ENCODE data around the gene LTF. TPM values are rescaled to one million over a fixed set of nuclear protein-coding genes. Genes with fewer than 3 reads are reported as not detected.

LTF gene
- total and polyA plus RNA-seq, 10 of the 15 experiments (the other 5 are each of a cell fraction or from before 2014, with no cell fraction given) = 0.03 to 0.31 TPM; not detected in 8

DNA sequence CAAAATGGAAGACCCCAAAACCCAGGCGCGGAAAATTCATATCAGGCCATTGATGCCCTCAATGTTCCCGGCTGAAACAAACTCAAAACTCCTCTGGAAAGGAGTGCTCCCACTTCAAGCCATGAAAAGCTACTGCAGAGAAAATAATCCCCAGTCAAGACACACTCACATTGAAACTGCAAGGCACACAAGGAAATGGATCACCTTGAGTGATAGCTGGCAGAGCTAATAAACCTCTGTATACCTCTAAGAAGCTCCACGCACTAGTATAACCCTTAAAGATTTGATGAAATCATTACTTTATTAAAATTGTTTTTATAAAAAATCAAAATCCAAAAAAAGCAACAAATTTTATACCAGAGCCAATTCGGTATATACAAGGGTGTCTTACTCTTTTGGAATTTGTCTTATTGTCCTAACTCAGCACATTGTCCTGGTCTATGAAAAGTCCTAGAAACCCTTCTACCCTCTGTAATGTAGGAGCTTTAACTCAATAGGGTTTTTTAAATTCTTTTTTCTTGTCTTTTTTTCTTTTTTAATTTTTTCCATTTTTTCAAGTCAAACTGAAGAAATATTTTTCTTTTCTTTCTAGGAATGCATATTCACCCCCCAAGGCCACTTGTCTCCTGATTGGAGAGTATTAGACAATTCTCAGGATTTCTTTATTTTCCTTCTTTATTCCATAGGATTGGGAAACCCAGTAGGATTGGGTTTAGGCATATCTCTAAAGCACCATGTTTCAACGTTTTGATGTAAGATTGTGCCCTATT is 66.3 kb downstream of the LTF start (continued):
- TF ChIP-seq, protein P1, sequence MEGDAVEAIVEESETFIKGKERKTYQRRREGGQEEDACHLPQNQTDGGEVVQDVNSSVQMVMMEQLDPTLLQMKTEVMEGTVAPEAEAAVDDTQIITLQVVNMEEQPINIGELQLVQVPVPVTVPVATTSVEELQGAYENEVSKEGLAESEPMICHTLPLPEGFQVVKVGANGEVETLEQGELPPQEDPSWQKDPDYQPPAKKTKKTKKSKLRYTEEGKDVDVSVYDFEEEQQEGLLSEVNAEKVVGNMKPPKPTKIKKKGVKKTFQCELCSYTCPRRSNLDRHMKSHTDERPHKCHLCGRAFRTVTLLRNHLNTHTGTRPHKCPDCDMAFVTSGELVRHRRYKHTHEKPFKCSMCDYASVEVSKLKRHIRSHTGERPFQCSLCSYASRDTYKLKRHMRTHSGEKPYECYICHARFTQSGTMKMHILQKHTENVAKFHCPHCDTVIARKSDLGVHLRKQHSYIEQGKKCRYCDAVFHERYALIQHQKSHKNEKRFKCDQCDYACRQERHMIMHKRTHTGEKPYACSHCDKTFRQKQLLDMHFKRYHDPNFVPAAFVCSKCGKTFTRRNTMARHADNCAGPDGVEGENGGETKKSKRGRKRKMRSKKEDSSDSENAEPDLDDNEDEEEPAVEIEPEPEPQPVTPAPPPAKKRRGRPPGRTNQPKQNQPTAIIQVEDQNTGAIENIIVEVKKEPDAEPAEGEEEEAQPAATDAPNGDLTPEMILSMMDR (IDR thresholded peaks at IDR 0.05 in 2 of 3, conservative IDR thresholded peaks at IDR 0.05 in 1 of 3; ENCODE audit: control insufficient read depth in 2 of 3, extremely low read depth in 1 of 3, insufficient read depth in 1 of 3, low read depth in 3 of 3, low read length in 3 of 3) = no peak
- TF ChIP-seq CBFB (IDR thresholded peaks at IDR 0.05; ENCODE audit: low read depth) (no peak), TARDBP (IDR thresholded peaks at IDR 0.05; ENCODE audit: borderline replicate concordance) (no peak)

DNA sequence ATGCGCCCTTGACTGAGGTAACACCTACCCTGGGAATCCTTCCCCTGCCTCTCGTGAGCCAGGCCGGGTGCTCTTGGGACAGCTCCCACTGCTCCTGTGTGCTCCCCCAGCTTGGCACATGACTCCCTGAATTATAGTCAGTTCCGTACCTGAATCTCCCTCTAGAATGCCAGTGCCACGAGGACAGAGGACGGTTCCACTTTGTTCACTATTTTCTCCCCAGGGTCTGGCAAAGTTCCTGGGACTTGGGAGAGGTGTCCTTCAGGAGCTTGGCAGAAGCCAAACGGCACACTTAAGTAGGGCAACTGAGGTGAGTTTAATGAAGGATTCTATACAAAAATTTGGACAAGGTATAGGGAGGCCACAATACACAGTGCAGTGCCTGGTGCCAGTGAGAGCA is 67.6 kb downstream of the LTF start:
- no peak overlapping the region for H2AFZ ChIP-seq (ENCODE audit: control insufficient read depth, low read depth, low read length)
- no peaks in the 10 kb centered on the region for H3K79me2 ChIP-seq (ENCODE audit: control insufficient read depth, insufficient read depth, low read length)
- no peaks in the 10 kb centered on the region for H4K20me1 ChIP-seq (ENCODE audit: control insufficient read depth, insufficient read depth)
- H3K4me1 ChIP-seq (ENCODE audit: control insufficient read depth, insufficient read depth, low read length) = peaks cover 20% of the 10 kb centered on the region
- no TSS peak for BruUV-seq (replicated peaks)
- H3K27ac ChIP-seq (ENCODE audit: control insufficient read depth, insufficient read depth) = no peak overlapping the region
- no peak for DNase-seq (ENCODE audit: low read depth, low spot score)
- H3K9me3 ChIP-seq (replicated peaks; ENCODE audit: control insufficient read depth, insufficient read depth, low read length) = no peaks in the 10 kb centered on the region; the same call in 1 of the 3 replicates
- WGBS (ENCODE audit: insufficient coverage, insufficient replicate concordance, low lambda C conversion rate, missing lambda C conversion rate) = 87% methylated on average over 7 of the region's 7 CpGs
- FAIRE-seq = no peak
- RAD21 ChIA-PET (ENCODE audit: unreplicated experiment) = no interaction called here
- H3K9ac ChIP-seq (ENCODE audit: control insufficient read depth, insufficient read depth, low read length) = no peak overlapping the region
- no peak overlapping the region for H3K4me2 ChIP-seq (ENCODE audit: control insufficient read depth, insufficient read depth)
- in situ Hi-C loops (cut with MboI) (no loop called here), intact Hi-C loops (cut with micrococcal nuclease; ENCODE audit: unreplicated experiment) (no loop called here)
- H3K27me3 ChIP-seq (replicated peaks in 1 of 2; ENCODE audit: control insufficient read depth in 2 of 2, insufficient read depth in 2 of 2, low read length in 1 of 2) = no peaks in the 10 kb centered on the region; a peak in 1 of 4 replicates
- CTCF ChIA-PET = interaction anchor here (1.6 kb wide), 1 partner anchor 28 kb away, joined by 3 read pairs; no protein-coding TSS in a partner anchor
- no peak overlapping the region for H3K4me3 ChIP-seq
- no peak for ATAC-seq
- POLR2A ChIA-PET = no interaction called here
- SMC1A ChIA-PET (ENCODE audit: uncharacterized antibody, unreplicated experiment) = interaction anchor here (1.1 to 1.5 kb wide), 2 partner anchors 18 to 27 kb away, joined by 3 read pairs; no protein-coding TSS in a partner anchor
- no peaks in the 10 kb centered on the region for H3K36me3 ChIP-seq (ENCODE audit: control insufficient read depth in 2 of 2, insufficient read depth in 2 of 2, low read length in 1 of 2)
- TF ChIP-seq RAD51 (IDR thresholded peaks at IDR 0.05) (no peak), ESRRA (IDR thresholded peaks at IDR 0.05; ENCODE audit: low read length) (no peak), YY1 (IDR thresholded peaks at IDR 0.05; ENCODE audit: low read depth, low read length) (no peak), WRNIP1 (IDR thresholded peaks at IDR 0.05; ENCODE audit: borderline replicate concordance, low read depth, low read length) (no peak), ZNF207 (IDR thresholded peaks at IDR 0.05; ENCODE audit: borderline replicate concordance) (no peak), MXI1 (IDR thresholded peaks at IDR 0.05; ENCODE audit: low read depth, low read length) (no peak), BRCA1 (IDR thresholded peaks at IDR 0.05; ENCODE audit: low read depth, low read length) (no peak), ATF7 (IDR thresholded peaks at IDR 0.05; ENCODE audit: low read depth) (no peak), ZNF24 (IDR thresholded peaks at IDR 0.05) (no peak), SMARCA5 (IDR thresholded peaks at IDR 0.05) (no peak), PAX5 (IDR thresholded peaks at IDR 0.05; ENCODE audit: borderline replicate concordance, low read depth, low read length) (no peak), RELA (IDR thresholded peaks at IDR 0.05; ENCODE audit: borderline replicate concordance, partially characterized antibody) (no peak)
- TF ChIP-seq, protein P2, sequence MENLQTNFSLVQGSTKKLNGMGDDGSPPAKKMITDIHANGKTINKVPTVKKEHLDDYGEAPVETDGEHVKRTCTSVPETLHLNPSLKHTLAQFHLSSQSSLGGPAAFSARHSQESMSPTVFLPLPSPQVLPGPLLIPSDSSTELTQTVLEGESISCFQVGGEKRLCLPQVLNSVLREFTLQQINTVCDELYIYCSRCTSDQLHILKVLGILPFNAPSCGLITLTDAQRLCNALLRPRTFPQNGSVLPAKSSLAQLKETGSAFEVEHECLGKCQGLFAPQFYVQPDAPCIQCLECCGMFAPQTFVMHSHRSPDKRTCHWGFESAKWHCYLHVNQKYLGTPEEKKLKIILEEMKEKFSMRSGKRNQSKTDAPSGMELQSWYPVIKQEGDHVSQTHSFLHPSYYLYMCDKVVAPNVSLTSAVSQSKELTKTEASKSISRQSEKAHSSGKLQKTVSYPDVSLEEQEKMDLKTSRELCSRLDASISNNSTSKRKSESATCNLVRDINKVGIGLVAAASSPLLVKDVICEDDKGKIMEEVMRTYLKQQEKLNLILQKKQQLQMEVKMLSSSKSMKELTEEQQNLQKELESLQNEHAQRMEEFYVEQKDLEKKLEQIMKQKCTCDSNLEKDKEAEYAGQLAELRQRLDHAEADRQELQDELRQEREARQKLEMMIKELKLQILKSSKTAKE (IDR thresholded peaks at IDR 0.05; ENCODE audit: low read depth, poor library complexity, severe bottlenecking) = no peak
- TF ChIP-seq, protein P3, sequence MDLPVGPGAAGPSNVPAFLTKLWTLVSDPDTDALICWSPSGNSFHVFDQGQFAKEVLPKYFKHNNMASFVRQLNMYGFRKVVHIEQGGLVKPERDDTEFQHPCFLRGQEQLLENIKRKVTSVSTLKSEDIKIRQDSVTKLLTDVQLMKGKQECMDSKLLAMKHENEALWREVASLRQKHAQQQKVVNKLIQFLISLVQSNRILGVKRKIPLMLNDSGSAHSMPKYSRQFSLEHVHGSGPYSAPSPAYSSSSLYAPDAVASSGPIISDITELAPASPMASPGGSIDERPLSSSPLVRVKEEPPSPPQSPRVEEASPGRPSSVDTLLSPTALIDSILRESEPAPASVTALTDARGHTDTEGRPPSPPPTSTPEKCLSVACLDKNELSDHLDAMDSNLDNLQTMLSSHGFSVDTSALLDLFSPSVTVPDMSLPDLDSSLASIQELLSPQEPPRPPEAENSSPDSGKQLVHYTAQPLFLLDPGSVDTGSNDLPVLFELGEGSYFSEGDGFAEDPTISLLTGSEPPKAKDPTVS (IDR thresholded peaks at IDR 0.05; ENCODE audit: low read depth, low read length) = no peak
- TF ChIP-seq, protein P4, sequence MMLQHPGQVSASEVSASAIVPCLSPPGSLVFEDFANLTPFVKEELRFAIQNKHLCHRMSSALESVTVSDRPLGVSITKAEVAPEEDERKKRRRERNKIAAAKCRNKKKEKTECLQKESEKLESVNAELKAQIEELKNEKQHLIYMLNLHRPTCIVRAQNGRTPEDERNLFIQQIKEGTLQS (IDR thresholded peaks at IDR 0.05; ENCODE audit: borderline replicate concordance, extremely low read depth, low read depth, low read length) = no peak

Data from GM12878 (cell line).